ENCODE measurements around the gene FFAR2.
"Not testable (repeated sequence)": the region's sequence is repeated elsewhere in the genome, so short reads cannot be mapped to it uniquely, and the experiment has no call there.

FFAR2 gene

DNA sequence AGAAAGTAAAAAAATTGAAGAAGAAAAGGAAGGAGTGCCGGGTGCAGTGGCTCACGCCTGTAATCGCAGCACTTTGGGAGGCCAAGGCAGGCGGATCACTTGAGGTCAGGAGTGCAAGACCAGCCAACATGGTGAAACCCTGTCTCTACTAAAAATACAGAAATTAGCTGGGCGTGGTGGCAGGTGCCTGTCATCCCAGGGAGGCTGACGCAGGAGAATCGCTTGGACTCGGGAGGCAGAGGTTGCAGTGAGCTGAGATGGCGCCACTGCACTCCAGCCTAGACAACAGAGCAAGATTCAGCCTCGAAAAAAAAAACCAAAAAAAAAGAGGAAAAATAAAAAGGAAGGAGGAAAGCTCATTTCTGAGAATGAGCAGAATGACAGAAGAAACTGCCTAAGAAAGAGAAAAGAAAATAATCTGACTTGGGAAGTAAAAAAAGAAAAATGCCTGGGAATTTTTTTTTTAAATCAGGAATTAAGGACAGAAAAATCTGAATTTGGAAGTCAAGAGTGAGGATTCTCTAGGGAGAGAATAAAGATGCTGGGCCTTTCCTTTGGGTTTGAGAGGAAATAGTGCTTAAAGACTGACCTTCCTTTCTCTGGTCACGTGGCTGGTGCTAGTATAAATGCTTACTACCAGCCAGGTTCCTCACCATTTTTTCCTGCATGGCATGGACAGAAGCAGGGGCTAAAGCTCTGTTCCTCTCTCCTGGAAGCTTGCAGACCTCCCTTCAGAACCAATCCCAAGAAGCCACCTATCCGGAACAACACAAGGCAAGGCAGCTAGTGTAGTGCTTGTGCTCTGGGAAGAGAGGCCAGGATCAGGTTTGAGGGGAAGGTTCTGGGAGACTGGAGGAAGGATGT lies at the start of gene FFAR2:
Gene FFAR2, plus strand, starts transcription at position 652 of the 864 bp plus-strand sequence. CDS start 1,458 bp downstream, outside the sequence.
- DNase-seq (ENCODE audit: low read depth, low spot score), result no peak

DNA sequence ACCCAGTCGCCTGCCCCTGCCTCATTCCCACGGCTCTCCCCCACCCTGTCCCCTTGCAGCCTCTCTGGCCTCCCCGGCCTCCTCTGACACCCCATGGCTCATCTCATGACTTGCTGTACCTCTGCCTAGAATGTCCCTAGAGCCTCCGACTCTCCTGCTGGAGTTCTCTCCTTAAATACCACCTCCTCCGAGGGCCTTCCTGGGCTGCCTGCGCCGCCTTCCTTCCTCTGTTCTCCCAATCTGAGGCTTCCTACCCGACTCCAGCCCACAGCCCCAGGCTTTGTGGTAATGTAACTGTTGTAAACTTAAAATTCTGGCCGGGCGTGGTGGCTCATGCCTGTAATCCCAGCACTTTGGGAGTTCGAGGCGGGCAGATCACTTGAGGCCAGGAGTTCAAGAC lies 49.5 kb upstream of the FFAR2 start:
- DNase-seq (ENCODE audit: low read depth, low spot score), result no peak

DNA sequence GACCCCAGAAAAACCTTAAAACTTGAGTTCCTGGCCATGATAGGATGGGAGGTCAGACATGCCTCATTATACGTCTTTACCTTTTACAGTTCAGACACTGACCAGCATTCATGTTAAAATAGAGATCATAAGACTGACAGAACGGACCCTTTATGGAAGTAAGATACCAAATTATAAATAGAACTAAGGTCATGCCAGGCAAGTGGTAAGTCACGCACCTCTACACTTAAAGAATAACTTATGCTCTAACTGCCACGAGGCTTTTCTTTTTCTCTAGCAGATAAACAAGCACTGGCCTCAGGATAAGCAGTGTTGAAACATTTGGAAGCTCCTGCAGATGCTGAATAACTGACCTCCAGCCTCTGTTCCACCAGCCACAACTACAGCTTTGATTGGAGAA lies 48.8 kb upstream of the FFAR2 start:
- DNase-seq (ENCODE audit: low read depth, low spot score), result no peak

GRCh38 chr19:35399948-35400772 lies 47.9 kb upstream of the FFAR2 start:
- no peak for DNase-seq (ENCODE audit: low read depth, low spot score)

DNA sequence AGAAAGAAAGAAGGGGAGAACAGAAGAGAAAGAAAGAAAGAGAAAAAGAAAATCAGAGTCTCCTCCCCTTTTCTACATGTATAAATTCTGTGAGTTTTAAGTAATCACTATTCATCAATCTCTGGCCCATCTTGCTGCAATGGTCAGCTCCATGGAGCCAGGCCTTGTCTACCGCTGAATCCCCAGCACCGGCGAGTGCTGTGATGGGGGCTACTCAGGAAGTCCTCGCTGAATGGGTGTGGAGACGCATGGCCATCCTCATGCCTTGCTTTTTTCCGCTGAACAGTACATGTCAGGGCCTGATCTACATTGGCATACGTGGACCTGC lies 47.3 kb upstream of the FFAR2 start:
- DNase-seq (ENCODE audit: low read depth, low spot score), result no peak

- DNase-seq (ENCODE audit: low read depth, low spot score), result not testable (repeated sequence)
Observed at GRCh38 chr19:35401416-35401815, 46.6 kb upstream of the FFAR2 start.

- DNase-seq (ENCODE audit: low read depth, low spot score), result no peak
Observed at GRCh38 chr19:35403116-35403760, 44.8 kb upstream of the FFAR2 start.

GRCh38 chr19:35404879-35405622 lies 43.0 kb upstream of the FFAR2 start:
- peak; percentile 30 for DNase-seq (ENCODE audit: low read depth, low spot score)

GRCh38 chr19:35407619-35408018 lies 40.4 kb upstream of the FFAR2 start:
- no peak for DNase-seq (ENCODE audit: low read depth, low spot score)

- DNase-seq (ENCODE audit: low read depth, low spot score), result no peak
Observed at GRCh38 chr19:35408284-35409171, 39.5 kb upstream of the FFAR2 start.

DNA sequence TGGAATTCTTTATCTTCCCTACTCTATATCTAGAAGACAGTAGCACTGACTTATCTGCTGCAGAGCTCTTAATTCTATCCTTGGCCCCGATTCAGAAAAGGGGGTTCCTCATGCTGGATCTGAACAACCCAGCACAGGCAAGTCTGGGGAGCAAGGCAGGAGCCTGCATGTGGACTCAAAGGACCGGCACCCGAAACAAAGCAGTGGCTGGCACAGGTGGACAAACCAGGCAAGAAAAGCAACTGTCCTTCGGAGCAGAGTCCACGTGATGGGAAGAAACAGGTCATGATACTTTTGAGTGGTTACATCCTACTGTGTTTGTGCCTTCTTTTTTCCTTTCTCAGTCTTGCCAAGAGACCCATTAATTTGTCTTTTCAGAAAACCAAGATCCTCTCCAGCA lies 38.9 kb upstream of the FFAR2 start:
- DNase-seq (ENCODE audit: low read depth, low spot score), result no peak

DNA sequence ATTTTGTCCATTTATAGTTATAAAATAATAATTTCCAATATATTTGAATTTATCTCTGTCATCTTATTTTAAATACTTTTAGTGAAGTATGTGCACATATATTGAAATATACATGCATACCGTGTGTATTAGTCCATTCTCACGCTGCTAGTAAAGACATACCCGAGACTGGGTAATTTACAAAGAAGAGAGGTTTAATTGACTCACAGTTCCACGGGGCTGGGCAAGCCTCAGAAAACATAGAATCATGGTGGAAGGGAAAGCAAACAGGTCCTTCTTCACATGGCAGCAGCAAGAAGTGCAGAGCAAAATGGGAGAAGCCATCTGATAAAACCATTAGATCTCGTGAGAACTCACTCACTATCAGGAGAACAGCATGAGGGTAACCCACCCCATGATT lies 37.6 kb upstream of the FFAR2 start:
- DNase-seq (ENCODE audit: low read depth, low spot score), result no peak

DNA sequence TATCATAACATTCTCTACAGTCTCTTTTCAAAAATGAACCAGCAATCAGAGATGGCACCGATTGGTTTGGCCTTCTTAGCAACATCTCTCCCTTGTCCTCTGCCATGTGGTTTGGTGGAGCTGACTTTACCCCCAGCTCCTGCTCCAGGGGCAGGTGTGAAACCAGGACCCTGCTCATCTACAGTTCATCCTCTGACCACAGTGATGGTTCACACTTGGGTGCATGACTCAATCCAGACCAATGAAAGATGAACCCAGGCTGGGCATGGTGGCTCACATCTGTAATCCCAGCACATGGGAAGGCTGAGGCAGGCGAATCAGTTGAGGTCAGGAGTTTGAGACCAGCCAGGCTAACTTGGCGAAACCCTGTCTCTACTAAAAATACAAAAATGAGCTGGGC lies 33.6 kb upstream of the FFAR2 start:
- DNase-seq (ENCODE audit: low read depth, low spot score), result no peak

GRCh38 chr19:35416331-35416730 lies 31.7 kb upstream of the FFAR2 start:
- no peak for DNase-seq (ENCODE audit: low read depth, low spot score)

- DNase-seq (ENCODE audit: low read depth, low spot score), result no peak
Observed at GRCh38 chr19:35417278-35417677, 30.8 kb upstream of the FFAR2 start.

- DNase-seq (ENCODE audit: low read depth, low spot score), result no peak
Observed at GRCh38 chr19:35417713-35418534, 30.1 kb upstream of the FFAR2 start.

DNA sequence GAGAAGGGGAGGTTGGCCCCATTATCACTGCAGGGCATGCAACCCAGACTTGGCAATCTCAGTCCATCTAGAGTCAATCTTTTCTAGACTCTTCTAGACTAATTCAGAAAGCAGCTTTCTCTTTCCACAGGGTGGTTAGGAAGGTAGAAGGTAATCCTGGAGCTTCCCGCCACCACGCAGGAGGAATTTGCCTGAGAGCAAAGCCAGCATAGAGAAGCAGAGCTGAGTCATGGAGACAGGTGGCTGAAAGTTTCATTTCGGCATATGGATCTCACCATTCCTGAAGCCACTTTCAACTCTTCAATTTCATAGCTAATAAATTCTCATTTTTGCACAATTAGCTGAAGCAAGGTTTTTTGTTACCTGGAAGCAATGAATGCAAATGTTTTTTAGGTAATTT lies 29.0 kb upstream of the FFAR2 start:
- no peak for DNase-seq (ENCODE audit: low read depth, low spot score)

DNA sequence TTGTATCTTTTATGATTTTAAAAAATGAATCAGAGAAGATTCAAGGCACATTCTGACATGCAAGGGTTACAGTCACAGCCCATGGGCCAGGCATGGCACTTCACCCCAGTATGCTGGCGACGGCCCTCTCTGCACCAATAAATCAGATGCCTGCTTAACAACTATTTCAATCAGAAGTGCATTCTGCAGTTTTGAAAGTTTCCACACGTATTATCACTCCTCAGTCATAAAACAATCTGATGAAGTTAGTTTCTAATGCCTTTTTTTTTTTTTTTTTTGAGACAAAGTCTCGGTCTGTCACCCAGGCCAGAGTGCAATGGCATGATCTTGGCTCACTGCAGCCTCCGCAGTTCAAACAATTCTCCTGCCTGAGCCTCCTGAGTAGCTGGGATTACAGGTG lies 28.3 kb upstream of the FFAR2 start:
- no peak for DNase-seq (ENCODE audit: low read depth, low spot score)

GRCh38 chr19:35421362-35421761 lies 26.7 kb upstream of the FFAR2 start:
- DNase-seq (ENCODE audit: low read depth, low spot score), result no peak

- not testable (repeated sequence) for DNase-seq (ENCODE audit: low read depth, low spot score)
Observed at GRCh38 chr19:35423406-35423805, 24.7 kb upstream of the FFAR2 start.
